Neural cell (in vitro differentiated cells): ENCODE data around the gene RIN3. TPM values are rescaled to one million over a fixed set of nuclear protein-coding genes. Genes with fewer than 3 reads are reported as not detected.

ENCODE experiments used
- H2AFZ ChIP-seq: fragments of 200-600, 300-800 bp; sonication (generic), shearing (Covaris generic); 2 replicates; pipeline ENCODE4 v1.6.0; 2014; ENCODE audit warnings: low read depth, mild to moderate bottlenecking, antibody characterized with exemption, low read length, moderate library complexity
- H3F3A ChIP-seq: fragments of 200-600 bp; shearing (Covaris generic); 2 replicates; pipeline ENCODE4 v1.6.1; 2016; ENCODE audit warnings: mild to moderate bottlenecking, moderate library complexity, mixed read lengths, antibody characterized with exemption, low read length; ENCODE audit not compliant: insufficient read depth, poor library complexity, severe bottlenecking
- H3K27ac ChIP-seq: fragments of 200-600, 300-800 bp; sonication (generic), shearing (Covaris generic); 2 replicates; pipeline ENCODE4 v1.5.1; 2014; ENCODE audit warnings: mild to moderate bottlenecking, low read length, moderate library complexity
- H3K27me3 ChIP-seq: fragments of 300-800, 200-600 bp; sonication (generic), shearing (Covaris generic); 2 replicates; pipeline ENCODE4 v1.6.0; 2014; ENCODE audit warnings: mild to moderate bottlenecking, low read depth, low read length, moderate library complexity; ENCODE audit not compliant: insufficient read depth
- H3K36me3 ChIP-seq: fragments of 300-800, 200-600 bp; sonication (generic), shearing (Covaris generic); 2 replicates; pipeline ENCODE4 v1.5.1; 2014; ENCODE audit warnings: mild to moderate bottlenecking, antibody characterized with exemption, low read length, moderate library complexity; ENCODE audit not compliant: insufficient read depth
- H3K4me2 ChIP-seq: fragments of 300-800, 200-600 bp; sonication (generic), shearing (Covaris generic); 2 replicates; pipeline ENCODE4 v1.6.0; 2014; ENCODE audit warnings: mild to moderate bottlenecking, low read length
- H3K4me3 ChIP-seq: fragments of 300-800, 200-600 bp; sonication (generic), shearing (Covaris generic); 2 replicates; pipeline ENCODE4 v1.5.1; 2014; ENCODE audit warnings: mild to moderate bottlenecking, low read length, moderate library complexity
- H3K79me2 ChIP-seq: fragments of 200-600 bp; shearing (Covaris generic); replicated peaks from 2 replicates; pipeline ENCODE4 v1.6.0; 2014; ENCODE audit warnings: mild to moderate bottlenecking, low read length, moderate library complexity; ENCODE audit not compliant: insufficient read depth
- H3K9ac ChIP-seq: fragments of 300-800, 200-600 bp; sonication (generic), shearing (Covaris generic); 2 replicates; pipeline ENCODE4 v1.6.1; 2016; ENCODE audit warnings: mild to moderate bottlenecking, low read length, mixed read lengths
- H3K9me2 ChIP-seq: fragments of 200-600 bp; shearing (Covaris generic); 2 replicates; pipeline ENCODE4 v1.6.1; 2016; ENCODE audit warnings: mild to moderate bottlenecking, low read length, mixed read lengths; ENCODE audit not compliant: insufficient read depth
- H3K9me3 ChIP-seq: fragments of 200-600, 300-800 bp; sonication (generic), shearing (Covaris generic); 2 replicates; pipeline ENCODE4 v1.6.1; 2016; ENCODE audit warnings: mild to moderate bottlenecking, mixed run types, low read length, moderate library complexity, mixed read lengths
- H4K20me1 ChIP-seq: fragments of 200-600 bp; shearing (Covaris generic); 2 replicates; pipeline ENCODE4 v1.6.1; 2016; ENCODE audit warnings: mild to moderate bottlenecking, mixed run types; ENCODE audit not compliant: insufficient read depth
- CTCF ChIP-seq: fragments of 450-650 bp; IDR thresholded peaks from 2 replicates; pipeline ENCODE4 v1.5.1; 2014; ENCODE audit warnings: antibody characterized with exemption, mild to moderate bottlenecking, moderate library complexity; ENCODE audit not compliant: poor library complexity, severe bottlenecking
- EP300 ChIP-seq: fragments of 450-650 bp; conservative IDR thresholded peaks from 2 replicates; pipeline ENCODE4 v1.6.1; 2014; ENCODE audit warnings: antibody characterized with exemption, mild to moderate bottlenecking, moderate library complexity; ENCODE audit not compliant: poor library complexity, severe bottlenecking
- EZH2 ChIP-seq: fragments of 200-600, 300-800 bp; shearing (Covaris generic), sonication (generic); IDR thresholded peaks from 2 replicates; pipeline ENCODE4 v1.6.1; 2014; ENCODE audit warnings: antibody characterized with exemption, low read length, borderline replicate concordance, mild to moderate bottlenecking; ENCODE audit not compliant: insufficient read depth, poor library complexity, severe bottlenecking
- MXI1 ChIP-seq: fragments of 450-650 bp; conservative IDR thresholded peaks from 2 replicates; pipeline ENCODE4 v1.6.1; 2014; ENCODE audit warnings: antibody characterized with exemption, mild to moderate bottlenecking; ENCODE audit not compliant: poor library complexity, severe bottlenecking
- POLR2AphosphoS5 ChIP-seq: IDR thresholded peaks from 2 replicates; pipeline ENCODE4 v1.6.1; 2012
- RAD21 ChIP-seq: fragments of 450-650 bp; conservative IDR thresholded peaks from 2 replicates; pipeline ENCODE4 v1.6.1; 2014; ENCODE audit warnings: antibody characterized with exemption, mild to moderate bottlenecking, moderate library complexity
- REST ChIP-seq: IDR thresholded peaks from 2 replicates; pipeline ENCODE4 v1.6.1; 2012; ENCODE audit warnings: borderline replicate concordance
- SMC3 ChIP-seq: fragments of 450-650 bp; conservative IDR thresholded peaks from 2 replicates; pipeline ENCODE4 v1.6.1; 2014; ENCODE audit warnings: antibody characterized with exemption, mild to moderate bottlenecking, moderate library complexity; ENCODE audit not compliant: poor library complexity
- TAF1 ChIP-seq: IDR thresholded peaks from 2 replicates; pipeline ENCODE4 v1.6.1; 2012; ENCODE audit warnings: low read depth
- polyA plus RNA-seq: library from polyadenylated mRNA; depleted of rRNA; stranded (reverse); fragments of >200 nt; gene quantifications from 2 replicates; pipeline ENCODE4 v1.2.3, GENCODE V29; 2014

The RIN3 gene
- polyA plus RNA-seq, 1 donor from 2014 or later: not detected

GRCh38 chr14:92475451-92476187, 38.0 kb upstream of the RIN3 start:
- no peak overlapping the region for H3K4me2 ChIP-seq
- H3K9me2 ChIP-seq: no peaks in the 10 kb centered on the region
- no peaks in the 10 kb centered on the region for H3K27me3 ChIP-seq
- no peak for TF ChIP-seq REST
- TF ChIP-seq TAF1: no peak
- no peak for TF ChIP-seq RAD21
- TF ChIP-seq EP300: no peak
- no peak for TF ChIP-seq CTCF
- TF ChIP-seq MXI1: no peak
- TF ChIP-seq EZH2: no peak
- no peak for TF ChIP-seq SMC3
- no peak for TF ChIP-seq POLR2AphosphoS5
- H3K27ac ChIP-seq: no peak overlapping the region
- no peaks in the 10 kb centered on the region for H3K9me3 ChIP-seq
- H3K4me3 ChIP-seq: no peak overlapping the region
- no peaks in the 10 kb centered on the region for H3F3A ChIP-seq
- no peaks in the 10 kb centered on the region for H4K20me1 ChIP-seq
- no peaks in the 10 kb centered on the region for H3K79me2 ChIP-seq
- no peak overlapping the region for H3K9ac ChIP-seq
- H3K36me3 ChIP-seq: no peaks in the 10 kb centered on the region
- H2AFZ ChIP-seq: no peak overlapping the region

- no peaks in the 10 kb centered on the region for H3K36me3 ChIP-seq
- H3K9me2 ChIP-seq: no peaks in the 10 kb centered on the region
- H4K20me1 ChIP-seq: no peaks in the 10 kb centered on the region
- H3K9me3 ChIP-seq: no peaks in the 10 kb centered on the region
- no peaks in the 10 kb centered on the region for H3F3A ChIP-seq
- no peak overlapping the region for H3K27ac ChIP-seq
- no peaks in the 10 kb centered on the region for H3K79me2 ChIP-seq
- no peaks in the 10 kb centered on the region for H3K27me3 ChIP-seq
- TF ChIP-seq POLR2AphosphoS5 (no peak), TAF1 (no peak), REST (no peak), EP300 (no peak), EZH2 (no peak), CTCF (no peak), SMC3 (no peak)
- H2AFZ ChIP-seq: no peak overlapping the region
- H3K4me2 ChIP-seq: no peak overlapping the region
- no peak overlapping the region for H3K9ac ChIP-seq
- H3K4me3 ChIP-seq: no peak overlapping the region
Observed at GRCh38 chr14:92480856-92481255, 32.7 kb upstream of the RIN3 start.
